BLaER1 treated with 17β-estradiol and CSF1 and Interleukin-3, amounts not matched to agents 10 nM and 100 nM (cell line): ENCODE data around the gene TGFA.
A peak's percentile ranks its signal among the peaks of the same experiment; 100 is the strongest.

Experiments
- H3K27ac ChIP-seq, 11 experiments: shearing (Covaris generic); formaldehyde crosslinking; 2 replicates each; pipeline ENCODE4 v1.8.1; 2022
- H3K27me3 ChIP-seq, 11 experiments: shearing (Covaris generic); formaldehyde crosslinking; 2 replicates each; pipeline ENCODE4 v1.8.1; 2022
- H3K36me3 ChIP-seq, 11 experiments: shearing (Covaris generic); formaldehyde crosslinking; 2 replicates each; pipeline ENCODE4 v1.8.1; 2022
- H3K4me1 ChIP-seq, 10 experiments: shearing (Covaris generic); formaldehyde crosslinking; 2 replicates each; pipeline ENCODE4 v1.8.1; 2022
- H3K4me2 ChIP-seq, 11 experiments: shearing (Covaris generic); formaldehyde crosslinking; 2 replicates each; pipeline ENCODE4 v1.8.1; 2022
- H3K4me3 ChIP-seq, 10 experiments: shearing (Covaris generic); formaldehyde crosslinking; 2 replicates each; pipeline ENCODE4 v1.8.1; 2022
- H3K9ac ChIP-seq, 11 experiments: shearing (Covaris generic); formaldehyde crosslinking; 2 replicates each; pipeline ENCODE4 v1.8.1; 2022
- H3K9me3 ChIP-seq, 11 experiments: shearing (Covaris generic); formaldehyde crosslinking; replicated peaks in 1 of 11; 2 replicates each; pipeline ENCODE4 v1.8.1; 2022
- H4K20me1 ChIP-seq, 11 experiments: shearing (Covaris generic); formaldehyde crosslinking; 2 replicates each; pipeline ENCODE4 v1.8.1; 2022
- Cebpa-rat ChIP-seq, 11 experiments: shearing (Covaris generic); IDR thresholded peaks; 2 replicates each; pipeline ENCODE4 v1.8.1; 2022

Gene TGFA

GRCh38 chr2:70570041-70570661 is 16.5 kb upstream of the TGFA start:
- H3K4me3 ChIP-seq: no peak overlapping the region
- H3K4me1 ChIP-seq: peaks cover 23 to 33% (median 29%) of the 10 kb centered on the region in 10 experiments
- H3K27me3 ChIP-seq: no peaks in the 10 kb centered on the region
- no peaks in the 10 kb centered on the region for H4K20me1 ChIP-seq
- H3K9ac ChIP-seq: no peak overlapping the region
- no peak for TF ChIP-seq Cebpa-rat (IDR thresholded peaks at IDR 0.05)
- no peaks in the 10 kb centered on the region for H3K9me3 ChIP-seq
- H3K36me3 ChIP-seq: no peaks in the 10 kb centered on the region
- H3K27ac ChIP-seq: no peak overlapping the region
- no peak overlapping the region for H3K4me2 ChIP-seq

- peaks cover 20 to 28% (median 25%) of the 10 kb centered on the region in 10 experiments for H3K4me1 ChIP-seq
- no peaks in the 10 kb centered on the region for H4K20me1 ChIP-seq
- H3K4me3 ChIP-seq: no peak overlapping the region
- H3K27ac ChIP-seq: no peak overlapping the region
- H3K27me3 ChIP-seq: no peaks in the 10 kb centered on the region
- no peaks in the 10 kb centered on the region for H3K36me3 ChIP-seq
- no peaks in the 10 kb centered on the region for H3K9me3 ChIP-seq
- no peak overlapping the region for H3K4me2 ChIP-seq
- H3K9ac ChIP-seq: no peak overlapping the region
- TF ChIP-seq Cebpa-rat (IDR thresholded peaks at IDR 0.05): no peak
These were observed 15.9 kb upstream of the TGFA start for GRCh38 chr2:70569559-70569958.

DNA sequence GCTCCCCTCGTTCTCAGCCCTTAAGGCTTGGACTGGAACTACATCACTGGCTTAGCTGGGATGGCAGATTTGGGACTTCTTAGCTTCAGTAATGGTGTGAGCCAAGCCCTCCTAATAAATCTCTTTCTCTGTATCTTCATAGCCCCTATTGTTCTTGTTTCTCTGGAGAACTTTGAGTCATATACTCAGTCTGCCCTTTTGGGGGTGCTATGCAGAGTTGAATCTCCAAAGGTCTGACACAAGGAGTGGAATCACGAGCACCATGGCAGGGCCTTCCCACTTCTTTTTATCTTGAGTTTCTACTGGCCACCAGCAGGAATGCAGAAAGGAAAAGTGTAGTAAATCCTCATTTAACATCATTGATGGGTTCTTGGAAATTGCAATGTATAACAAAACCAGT is 13.3 kb upstream of the TGFA start:
- Histone ChIP-seq H3K36me3 (no peaks in the 10 kb centered on the region), H3K27ac (no peak overlapping the region), H3K27me3 (no peaks in the 10 kb centered on the region), H3K4me3 (no peak overlapping the region), H3K9ac (no peak overlapping the region), H3K4me1 (peaks cover 0 to 2% (median 0%) of the 10 kb centered on the region in 10 experiments; a peak in 3 of 20 replicates), H3K4me2 (no peak overlapping the region), H3K9me3 (no peaks in the 10 kb centered on the region), H4K20me1 (no peaks in the 10 kb centered on the region)
- TF ChIP-seq Cebpa-rat (IDR thresholded peaks at IDR 0.05): no peak

DNA sequence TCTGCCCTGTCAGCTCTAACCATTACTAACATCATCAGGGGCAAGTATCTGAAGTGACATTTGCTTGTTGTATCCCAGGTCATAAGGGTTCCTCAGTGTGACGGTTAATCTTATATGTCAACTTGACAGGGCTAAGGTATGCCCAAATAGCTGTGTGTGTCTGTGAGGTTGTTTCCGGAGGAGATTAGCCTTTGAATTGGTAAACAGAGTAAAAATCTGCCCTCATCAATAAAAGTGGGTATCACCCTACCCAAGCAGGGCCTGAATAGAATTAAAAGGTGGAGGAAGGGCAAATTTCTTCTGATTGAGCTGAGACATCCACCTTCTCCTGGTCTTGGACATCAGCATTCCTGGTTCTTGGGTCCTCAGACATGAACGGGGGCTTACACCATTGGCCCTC is 12.8 kb upstream of the TGFA start:
- TF ChIP-seq Cebpa-rat (IDR thresholded peaks at IDR 0.05): no peak
- Histone ChIP-seq H3K27ac (no peak overlapping the region), H3K36me3 (no peaks in the 10 kb centered on the region), H3K4me3 (no peak overlapping the region), H3K27me3 (no peaks in the 10 kb centered on the region), H3K9ac (no peak overlapping the region), H3K4me1 (no peaks in the 10 kb centered on the region), H3K4me2 (no peak overlapping the region), H4K20me1 (no peaks in the 10 kb centered on the region), H3K9me3 (no peaks in the 10 kb centered on the region)

- no peaks in the 10 kb centered on the region; a peak in 1 of 20 replicates for H3K4me1 ChIP-seq
- H3K9ac ChIP-seq: no peak overlapping the region
- H3K27me3 ChIP-seq: no peaks in the 10 kb centered on the region
- no peak overlapping the region for H3K27ac ChIP-seq
- H3K36me3 ChIP-seq: no peaks in the 10 kb centered on the region
- H4K20me1 ChIP-seq: no peaks in the 10 kb centered on the region
- H3K9me3 ChIP-seq: peaks cover 0 to 7% (median 0%) of the 10 kb centered on the region in 11 experiments; a peak in 1 of 22 replicates
- H3K4me2 ChIP-seq: no peak overlapping the region
- TF ChIP-seq Cebpa-rat (IDR thresholded peaks at IDR 0.05): no peak
- H3K4me3 ChIP-seq: no peak overlapping the region
These were observed 11.6 kb upstream of the TGFA start for GRCh38 chr2:70565039-70565731.

DNA sequence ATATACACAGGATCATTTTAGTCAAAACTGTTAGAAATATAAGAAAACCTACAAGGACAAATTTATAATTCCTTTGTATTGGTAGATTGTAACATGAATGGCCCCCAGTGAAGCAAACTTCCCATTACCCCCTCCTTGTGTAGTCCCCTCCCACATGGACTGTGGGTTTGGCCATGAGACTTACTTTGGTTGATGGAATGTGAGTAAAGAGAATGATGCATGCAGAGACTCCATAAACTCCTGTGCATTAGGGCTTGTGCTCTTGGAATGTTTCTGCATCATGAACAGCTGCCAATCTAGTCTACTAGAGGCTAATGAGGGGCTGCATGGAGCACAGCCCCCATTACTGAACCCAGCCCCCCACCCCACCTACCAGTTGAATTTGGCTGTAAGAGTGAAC is 8.3 kb upstream of the TGFA start:
- Histone ChIP-seq H3K4me3 (no peak overlapping the region), H3K9ac (no peak overlapping the region), H3K4me1 (peaks cover 15 to 20% (median 17%) of the 10 kb centered on the region in 10 experiments), H3K27ac (no peak overlapping the region), H3K36me3 (no peaks in the 10 kb centered on the region), H3K27me3 (no peaks in the 10 kb centered on the region), H4K20me1 (no peaks in the 10 kb centered on the region), H3K4me2 (no peak overlapping the region), H3K9me3 (peaks cover 0 to 7% (median 0%) of the 10 kb centered on the region in 11 experiments; a peak in 2 of 22 replicates)
- no peak for TF ChIP-seq Cebpa-rat (IDR thresholded peaks at IDR 0.05)

GRCh38 chr2:70560442-70560841 is 6.8 kb upstream of the TGFA start:
- Histone ChIP-seq H3K4me1 (peaks cover 18 to 27% (median 24%) of the 10 kb centered on the region in 10 experiments), H3K36me3 (no peaks in the 10 kb centered on the region)
- no peak for TF ChIP-seq Cebpa-rat (IDR thresholded peaks at IDR 0.05)

GRCh38 chr2:70560040-70560439 is 6.4 kb upstream of the TGFA start:
- no peak for TF ChIP-seq Cebpa-rat (IDR thresholded peaks at IDR 0.05)
- H3K4me1 ChIP-seq: peaks cover 23 to 31% (median 28%) of the 10 kb centered on the region in 10 experiments
- no peak overlapping the region for H3K4me3 ChIP-seq
- no peak overlapping the region for H3K27ac ChIP-seq
- H3K4me2 ChIP-seq: no peak overlapping the region
- no peaks in the 10 kb centered on the region for H4K20me1 ChIP-seq
- H3K36me3 ChIP-seq: no peaks in the 10 kb centered on the region
- H3K27me3 ChIP-seq: peaks cover 0 to 4% (median 2%) of the 10 kb centered on the region in 11 experiments; a peak in 10 of 22 replicates
- H3K9ac ChIP-seq: no peak overlapping the region
- H3K9me3 ChIP-seq: peaks cover 0 to 7% (median 0%) of the 10 kb centered on the region in 11 experiments; a peak in 2 of 22 replicates

More at GRCh38 chr2:70560442-70560841, 6.8 kb upstream of the TGFA start:
- H3K4me3 ChIP-seq: no peak overlapping the region
- H3K27ac ChIP-seq: no peak overlapping the region
- no peak overlapping the region for H3K4me2 ChIP-seq
- H4K20me1 ChIP-seq: no peaks in the 10 kb centered on the region
- peaks cover 0 to 7% (median 0%) of the 10 kb centered on the region in 11 experiments; a peak in 2 of 22 replicates for H3K9me3 ChIP-seq
- H3K9ac ChIP-seq: no peak overlapping the region
- no peaks in the 10 kb centered on the region; a peak in 1 of 22 replicates for H3K27me3 ChIP-seq

- no peak overlapping the region for H3K4me3 ChIP-seq
- H3K9me3 ChIP-seq: peaks cover 0 to 7% (median 0%) of the 10 kb centered on the region in 11 experiments; a peak in 2 of 22 replicates
- H3K27ac ChIP-seq: no peak overlapping the region
- H3K27me3 ChIP-seq: peaks cover 3 to 21% (median 19%) of the 10 kb centered on the region in 11 experiments
- no peaks in the 10 kb centered on the region for H3K36me3 ChIP-seq
- H4K20me1 ChIP-seq: peaks cover 0 to 2% (median 0%) of the 10 kb centered on the region in 11 experiments; a peak in 1 of 22 replicates
- H3K9ac ChIP-seq: no peak overlapping the region
- H3K4me2 ChIP-seq: peak overlapping the region; percentile 32 to 77 (median 57); a peak in 18 of 22 replicates
- no peak for TF ChIP-seq Cebpa-rat (IDR thresholded peaks at IDR 0.05)
- peaks cover 32 to 43% (median 38%) of the 10 kb centered on the region in 10 experiments for H3K4me1 ChIP-seq
These were observed 4.7 kb upstream of the TGFA start for GRCh38 chr2:70558195-70558808.
